SHP77 treated with DMSO at 0.1 percent for 48 hours (cell line): ENCODE results near the gene XPOT.
"Not testable (repeated sequence)": the region's sequence is repeated elsewhere in the genome, so short reads cannot be mapped to it uniquely, and the experiment has no call there.

Source experiments
- DNase-seq: peaks from one replicate; lab custom pipeline; 2025; lab: John Stamatoyannopoulos, UW

The XPOT gene, protein sequence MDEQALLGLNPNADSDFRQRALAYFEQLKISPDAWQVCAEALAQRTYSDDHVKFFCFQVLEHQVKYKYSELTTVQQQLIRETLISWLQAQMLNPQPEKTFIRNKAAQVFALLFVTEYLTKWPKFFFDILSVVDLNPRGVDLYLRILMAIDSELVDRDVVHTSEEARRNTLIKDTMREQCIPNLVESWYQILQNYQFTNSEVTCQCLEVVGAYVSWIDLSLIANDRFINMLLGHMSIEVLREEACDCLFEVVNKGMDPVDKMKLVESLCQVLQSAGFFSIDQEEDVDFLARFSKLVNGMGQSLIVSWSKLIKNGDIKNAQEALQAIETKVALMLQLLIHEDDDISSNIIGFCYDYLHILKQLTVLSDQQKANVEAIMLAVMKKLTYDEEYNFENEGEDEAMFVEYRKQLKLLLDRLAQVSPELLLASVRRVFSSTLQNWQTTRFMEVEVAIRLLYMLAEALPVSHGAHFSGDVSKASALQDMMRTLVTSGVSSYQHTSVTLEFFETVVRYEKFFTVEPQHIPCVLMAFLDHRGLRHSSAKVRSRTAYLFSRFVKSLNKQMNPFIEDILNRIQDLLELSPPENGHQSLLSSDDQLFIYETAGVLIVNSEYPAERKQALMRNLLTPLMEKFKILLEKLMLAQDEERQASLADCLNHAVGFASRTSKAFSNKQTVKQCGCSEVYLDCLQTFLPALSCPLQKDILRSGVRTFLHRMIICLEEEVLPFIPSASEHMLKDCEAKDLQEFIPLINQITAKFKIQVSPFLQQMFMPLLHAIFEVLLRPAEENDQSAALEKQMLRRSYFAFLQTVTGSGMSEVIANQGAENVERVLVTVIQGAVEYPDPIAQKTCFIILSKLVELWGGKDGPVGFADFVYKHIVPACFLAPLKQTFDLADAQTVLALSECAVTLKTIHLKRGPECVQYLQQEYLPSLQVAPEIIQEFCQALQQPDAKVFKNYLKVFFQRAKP

DNA sequence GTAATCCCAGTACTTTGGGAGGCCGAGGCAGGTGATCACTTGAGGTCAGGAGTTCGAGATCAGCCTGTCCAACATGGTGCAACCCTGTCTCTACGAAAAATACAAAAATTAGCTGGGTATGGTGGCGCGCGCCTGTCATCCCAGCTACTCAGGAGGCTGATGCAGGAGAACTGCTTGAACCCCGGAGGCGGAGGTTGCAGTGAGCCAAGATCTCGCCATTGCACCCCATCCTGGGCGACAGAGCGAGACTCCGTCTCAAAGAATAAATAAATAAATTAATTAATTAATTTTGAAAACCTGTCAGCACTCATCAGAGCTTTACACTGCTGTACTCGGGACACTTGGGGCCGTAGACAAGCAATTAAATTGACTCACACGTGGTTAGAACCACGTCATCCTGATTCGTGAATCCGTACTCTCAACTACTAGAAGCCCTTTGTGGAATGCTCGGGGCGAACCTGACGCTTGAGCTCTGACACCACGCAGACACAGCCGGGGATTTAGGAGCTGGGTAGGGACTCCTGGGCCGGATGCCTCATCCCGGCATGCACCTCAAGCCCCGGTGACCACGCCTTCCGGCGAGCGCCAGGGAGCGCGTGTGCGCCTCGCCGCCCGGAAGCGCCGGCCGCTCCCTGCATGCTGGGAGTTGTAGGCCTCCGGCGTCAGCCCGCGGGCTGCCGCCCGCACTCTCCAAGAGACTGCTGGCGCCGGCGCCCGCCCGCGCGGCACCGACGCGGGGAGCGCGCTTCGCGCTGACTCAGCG lies at the start of gene XPOT:
XPOT (plus strand) TSS at position 686 of the 763 bp plus-strand sequence. CDS start 5,644 bp downstream, outside the sequence.
- DNase-seq = peak; percentile 78

DNA sequence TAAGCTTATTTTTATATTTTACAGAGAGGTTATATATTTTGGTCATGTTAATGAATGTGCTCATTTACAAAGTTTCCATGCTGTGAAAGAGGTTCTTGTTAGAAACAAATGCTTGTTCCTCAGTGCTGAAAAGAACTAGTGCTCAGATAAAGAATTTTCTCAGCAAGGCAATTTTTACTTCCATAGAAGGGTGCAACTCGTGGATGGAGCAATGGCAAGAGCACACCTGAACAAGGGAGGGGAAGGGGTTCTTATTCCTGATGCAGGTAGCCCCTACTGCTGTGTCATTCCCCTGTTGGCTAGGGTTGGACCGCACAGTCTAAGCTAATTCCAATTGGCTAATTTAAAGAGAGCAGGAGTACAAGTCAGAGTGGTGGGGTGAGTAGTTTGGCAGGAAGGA lies 48.0 kb upstream of the XPOT start:
- DNase-seq = not testable (repeated sequence)

DNA sequence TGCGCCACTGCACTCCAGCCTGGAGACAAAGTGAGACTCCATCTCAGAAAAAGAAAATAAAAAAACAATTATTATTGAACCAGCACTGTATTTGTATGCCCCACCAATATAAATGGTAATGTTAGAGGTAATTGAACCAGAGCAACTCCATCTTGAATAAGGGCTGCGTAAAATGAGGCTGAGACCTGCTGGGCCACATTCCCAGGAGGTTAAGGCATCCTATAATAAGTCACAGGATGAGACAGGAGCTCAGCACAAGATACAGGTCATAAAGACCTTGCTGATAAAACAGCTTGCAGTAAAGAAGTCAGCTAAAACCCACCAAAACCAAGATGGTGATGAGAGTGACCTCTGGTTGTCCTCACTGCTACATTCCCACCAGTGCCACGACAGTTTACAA lies 43.0 kb upstream of the XPOT start:
- DNase-seq = not testable (repeated sequence)

DNA sequence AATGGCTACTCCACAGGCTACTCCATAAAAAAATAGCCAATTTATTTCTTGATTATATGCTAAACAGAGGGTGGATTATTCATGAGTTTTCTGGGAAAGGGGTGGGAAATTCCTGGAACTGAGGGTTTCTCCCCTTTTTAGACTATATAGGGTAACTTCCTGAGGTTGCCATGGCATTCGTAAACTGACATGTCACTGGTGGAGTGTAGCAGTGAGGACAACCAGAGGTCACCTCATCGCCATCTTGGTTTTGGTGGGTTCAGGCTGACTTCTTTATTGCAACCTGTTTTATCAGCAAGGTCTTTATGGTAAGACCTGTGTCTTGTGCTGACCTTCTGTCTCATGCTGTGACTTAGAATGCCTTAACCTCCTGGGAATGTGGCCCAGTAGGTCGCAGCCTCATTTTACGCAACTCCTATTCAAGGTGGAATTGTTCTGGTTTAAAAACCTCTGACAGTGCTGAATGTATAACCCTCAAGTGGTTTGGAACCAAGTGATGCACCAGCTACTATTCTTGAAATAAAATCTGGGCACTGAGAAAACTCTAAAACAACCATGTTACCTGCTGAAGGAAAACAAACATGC lies 41.4 kb upstream of the XPOT start:
- DNase-seq = no peak

DNA sequence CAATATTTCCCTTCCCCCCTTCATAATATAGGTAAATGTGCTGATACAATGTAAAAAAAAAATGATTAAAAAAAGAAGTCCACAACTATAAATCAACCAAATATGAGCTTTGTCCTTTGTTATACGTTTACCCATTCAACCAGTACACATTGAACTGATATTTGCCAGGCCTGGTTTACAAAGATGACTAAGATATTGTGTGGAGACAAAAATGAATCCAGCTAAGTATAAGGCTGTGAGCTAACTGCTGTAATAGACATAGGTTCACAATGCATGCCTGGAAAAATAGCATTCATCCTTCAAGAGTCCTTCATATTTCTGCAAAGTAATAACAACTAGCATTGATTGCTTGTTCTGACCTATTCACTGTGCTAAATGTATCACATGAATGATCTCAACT lies 20.5 kb upstream of the XPOT start:
- DNase-seq = no peak

DNA sequence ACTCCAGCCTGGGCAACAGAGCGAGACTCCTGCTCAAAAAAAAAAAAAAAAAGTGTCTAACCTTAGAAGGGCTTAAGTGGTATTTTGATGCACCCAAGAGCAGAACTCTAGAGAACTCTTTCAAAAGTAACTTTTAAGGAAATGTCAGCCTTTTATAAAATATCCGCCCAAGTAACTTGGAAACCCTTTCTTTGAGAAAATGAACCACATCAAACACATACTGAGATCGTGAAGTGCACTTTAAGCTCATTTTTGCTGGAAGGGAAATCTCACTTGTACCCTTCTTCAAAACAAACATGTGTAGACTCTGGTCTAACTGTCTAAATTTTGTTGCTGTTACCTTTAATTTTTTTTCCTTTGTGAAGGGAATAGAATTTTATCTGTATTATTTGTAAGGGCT lies 19.2 kb upstream of the XPOT start:
- no peak for DNase-seq

DNA sequence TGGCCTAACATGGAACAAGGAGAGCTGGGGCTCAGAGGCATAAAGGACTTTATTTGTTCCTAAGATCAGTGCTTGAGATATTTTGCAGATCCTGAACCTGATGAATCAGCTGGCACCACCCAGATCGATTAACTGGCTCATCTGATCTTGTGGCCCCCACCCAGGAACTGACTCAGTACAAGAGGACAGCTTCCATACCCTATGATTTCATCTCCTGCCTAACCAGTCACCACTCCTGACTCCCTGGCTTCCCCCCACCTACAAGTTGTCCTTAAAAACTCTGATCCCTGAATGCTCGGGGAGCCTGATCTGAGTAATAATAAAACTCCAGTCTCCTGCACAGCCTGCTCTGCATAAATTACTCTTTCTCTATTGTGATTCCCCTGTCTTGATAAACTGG lies 18.7 kb upstream of the XPOT start:
- DNase-seq = no peak

DNA sequence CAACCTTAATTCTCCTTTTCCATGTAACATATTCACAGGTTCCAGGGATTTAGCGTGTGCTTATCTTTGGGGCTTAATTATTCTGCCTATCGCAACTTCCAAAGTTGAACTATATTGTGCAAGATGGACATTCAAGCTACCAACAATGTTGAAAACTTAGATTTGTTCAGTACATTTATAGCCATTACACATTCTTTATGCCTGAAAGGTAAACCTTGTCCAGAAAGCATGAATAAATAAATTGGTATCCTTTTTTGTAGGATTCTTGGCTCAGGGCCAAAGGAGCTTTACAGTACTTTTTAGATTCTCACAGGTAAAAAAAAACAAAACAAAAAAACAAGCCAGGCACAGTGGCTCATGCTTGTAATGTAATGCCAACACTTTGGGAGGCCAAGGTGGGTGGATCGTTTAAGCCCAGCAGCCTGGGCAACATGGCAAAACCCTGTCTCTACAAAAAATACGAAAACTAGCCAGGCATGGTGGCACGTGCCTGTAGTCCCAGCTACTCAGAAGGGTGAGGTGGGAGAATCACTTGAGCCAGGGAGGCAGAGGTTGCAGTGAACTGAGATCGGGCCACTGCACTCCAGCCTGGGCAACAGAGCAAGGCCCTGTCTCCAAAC lies 16.9 kb upstream of the XPOT start:
- no peak for DNase-seq

DNA sequence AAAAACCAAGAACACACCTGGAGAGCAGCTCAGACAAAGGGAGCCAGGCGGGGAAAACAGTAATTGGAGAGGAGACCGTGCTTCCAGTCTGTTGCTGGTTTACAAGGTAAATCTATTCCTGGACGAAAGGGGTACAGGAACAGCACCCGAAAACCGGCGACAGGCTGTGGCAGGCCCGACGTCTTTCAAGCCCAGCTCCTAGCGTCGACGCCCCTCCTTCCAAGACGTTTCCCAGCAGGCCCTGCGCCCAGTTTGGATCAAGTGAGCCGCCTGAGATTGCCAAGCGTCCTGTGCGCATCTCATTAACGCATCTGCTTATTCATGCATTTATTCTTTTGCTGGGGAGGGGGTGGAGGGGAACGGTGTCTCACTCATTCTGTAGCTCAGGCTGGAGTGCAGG lies 15.0 kb upstream of the XPOT start:
- no peak for DNase-seq

DNA sequence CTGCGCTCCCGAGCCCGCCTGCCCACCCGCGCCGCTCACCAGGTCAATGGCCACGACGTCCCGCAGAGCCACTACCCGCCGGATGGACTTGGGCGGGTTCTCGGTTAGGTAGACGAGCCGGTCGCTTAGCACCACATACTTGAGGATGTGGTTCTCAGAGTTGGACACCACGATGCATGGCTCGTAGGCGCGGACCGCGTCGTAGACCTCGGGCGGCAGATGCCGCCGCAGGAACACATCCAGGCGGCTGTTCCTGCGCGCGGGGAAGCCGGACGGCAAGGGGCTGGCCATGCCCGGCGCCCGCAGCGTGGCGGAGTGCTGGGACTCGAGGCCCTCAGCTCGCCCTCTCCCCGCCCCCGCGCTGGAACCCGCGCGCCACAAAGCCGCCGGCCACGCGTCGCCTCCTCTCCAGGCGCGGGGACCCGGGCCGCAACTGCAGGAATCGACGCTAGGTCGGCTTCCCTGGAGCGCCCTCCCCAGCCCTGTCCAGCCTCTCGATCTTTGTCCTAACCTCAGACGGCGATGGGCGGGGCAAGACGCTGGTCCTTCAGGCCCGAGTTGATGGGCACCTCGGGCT lies 13.8 kb upstream of the XPOT start, which contains the start of gene C12orf56:
C12orf56 (minus strand) TSS at position 484 of the 577 bp plus-strand sequence; CDS start at position 291, 193 bp downstream.
- no peak for DNase-seq

DNA sequence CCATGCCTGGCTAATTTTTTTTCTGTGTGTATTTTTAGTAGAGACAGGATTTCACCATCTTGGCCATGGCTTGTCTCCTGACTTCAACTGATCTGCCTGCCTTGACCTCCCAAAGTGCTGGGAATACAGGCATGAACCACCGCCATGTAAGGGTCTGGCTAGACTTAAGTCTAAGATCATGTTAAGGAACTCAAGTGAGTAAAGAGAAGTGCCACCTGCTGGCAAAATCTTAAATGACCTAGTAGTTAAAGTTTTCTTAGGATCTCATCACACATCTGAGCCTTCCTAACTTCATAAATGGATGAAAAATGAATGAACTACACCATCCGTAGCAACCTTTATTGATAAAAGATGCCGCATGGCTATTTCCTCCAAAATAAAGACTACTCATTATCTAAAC lies 12.0 kb upstream of the XPOT start:
- DNase-seq = no peak

DNA sequence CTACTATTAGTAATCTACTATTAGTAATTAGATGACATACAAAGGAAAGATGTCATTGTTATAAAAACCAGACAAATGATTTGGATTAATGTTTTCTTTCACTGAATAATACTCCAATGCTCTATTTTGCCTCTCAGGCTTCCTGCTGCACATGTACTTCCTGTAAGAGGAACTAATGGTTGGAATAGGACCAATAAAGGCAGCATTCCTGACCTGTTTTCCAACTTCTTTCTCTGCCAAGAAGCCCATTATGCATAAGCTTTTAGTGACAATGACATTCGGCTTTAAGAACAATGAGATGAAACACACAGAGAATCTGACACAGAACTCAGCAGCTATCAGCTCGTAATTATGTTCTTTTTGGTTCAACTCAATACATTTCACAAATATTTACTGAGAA lies 8.5 kb upstream of the XPOT start:
- DNase-seq = no peak

DNA sequence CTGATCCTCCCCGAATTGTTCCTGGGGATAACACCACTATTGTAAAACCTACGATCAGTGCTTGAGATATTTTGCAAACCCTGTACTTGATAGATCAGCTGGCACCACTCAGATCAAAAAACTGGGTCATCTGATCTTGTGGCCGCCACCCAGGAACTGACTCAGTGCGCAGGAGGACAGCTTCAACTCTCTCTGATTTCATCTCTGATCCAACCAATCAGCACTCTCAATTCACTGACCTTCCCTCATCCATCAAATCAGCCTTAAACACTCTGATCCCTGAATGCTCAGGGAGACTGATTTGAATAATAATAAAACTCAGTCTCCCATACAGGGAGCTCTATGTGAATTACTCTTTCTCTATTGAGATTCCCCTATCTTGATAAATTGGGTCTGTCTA lies 4.2 kb upstream of the XPOT start:
- no peak for DNase-seq

DNA sequence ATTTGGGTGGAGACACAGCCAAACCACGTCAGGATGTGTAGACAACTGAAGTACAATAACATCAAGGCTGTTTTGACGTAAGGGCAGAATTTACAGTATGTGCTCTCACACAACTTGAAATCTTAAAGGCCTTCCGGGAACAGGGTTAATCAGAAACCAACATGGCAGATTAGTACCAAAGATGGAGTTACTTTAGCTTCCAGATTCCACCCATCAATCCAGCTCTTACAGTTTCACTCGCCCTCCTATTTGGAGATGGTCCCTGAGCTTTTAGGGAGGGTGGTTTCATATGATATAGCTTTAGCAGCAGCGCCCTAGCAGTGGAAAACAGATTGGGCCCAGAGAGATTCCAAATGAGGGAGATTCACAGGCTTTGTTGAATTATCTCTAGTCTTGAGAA lies 2.0 kb upstream of the XPOT start:
- no peak for DNase-seq

DNA sequence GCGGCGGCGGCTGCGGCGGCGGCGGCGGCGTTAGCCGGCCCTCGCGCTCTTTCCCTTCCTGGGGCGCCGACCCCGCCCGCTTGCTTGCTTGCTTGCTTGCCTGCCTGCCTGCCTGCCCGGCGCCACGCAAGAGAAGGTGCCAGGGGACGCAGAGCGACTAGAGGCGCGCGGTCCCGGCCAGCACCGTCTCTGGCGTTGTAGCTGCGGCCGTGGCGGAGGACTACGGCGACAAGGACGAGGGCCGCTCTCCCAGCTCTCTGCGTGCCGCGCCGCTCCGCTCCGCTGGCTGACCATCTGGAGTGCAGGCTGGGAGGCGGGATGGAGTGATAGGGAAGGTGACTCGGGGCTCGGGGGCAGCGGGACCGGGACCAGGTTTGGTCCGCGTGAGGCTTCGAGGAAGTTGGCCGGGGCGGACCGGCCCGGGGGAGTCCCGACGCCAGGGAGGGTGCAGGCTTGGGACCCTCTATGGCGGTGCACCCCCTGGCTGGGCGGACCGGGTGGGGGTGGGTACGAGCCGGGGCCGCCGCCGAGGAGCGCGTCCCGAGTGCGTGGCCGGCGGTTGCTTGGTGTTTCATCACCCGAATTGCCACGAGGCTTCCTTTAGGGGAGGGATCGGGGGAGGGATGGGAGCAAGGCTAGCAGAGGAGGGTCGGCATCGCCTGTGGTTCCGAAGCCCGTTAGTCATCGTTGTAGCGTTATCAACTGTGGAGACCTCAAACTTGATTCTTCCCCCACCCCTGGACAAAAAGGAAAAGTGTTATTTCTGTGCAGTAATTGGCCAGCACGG lies 471 bp downstream of the XPOT start:
- no peak for DNase-seq

DNA sequence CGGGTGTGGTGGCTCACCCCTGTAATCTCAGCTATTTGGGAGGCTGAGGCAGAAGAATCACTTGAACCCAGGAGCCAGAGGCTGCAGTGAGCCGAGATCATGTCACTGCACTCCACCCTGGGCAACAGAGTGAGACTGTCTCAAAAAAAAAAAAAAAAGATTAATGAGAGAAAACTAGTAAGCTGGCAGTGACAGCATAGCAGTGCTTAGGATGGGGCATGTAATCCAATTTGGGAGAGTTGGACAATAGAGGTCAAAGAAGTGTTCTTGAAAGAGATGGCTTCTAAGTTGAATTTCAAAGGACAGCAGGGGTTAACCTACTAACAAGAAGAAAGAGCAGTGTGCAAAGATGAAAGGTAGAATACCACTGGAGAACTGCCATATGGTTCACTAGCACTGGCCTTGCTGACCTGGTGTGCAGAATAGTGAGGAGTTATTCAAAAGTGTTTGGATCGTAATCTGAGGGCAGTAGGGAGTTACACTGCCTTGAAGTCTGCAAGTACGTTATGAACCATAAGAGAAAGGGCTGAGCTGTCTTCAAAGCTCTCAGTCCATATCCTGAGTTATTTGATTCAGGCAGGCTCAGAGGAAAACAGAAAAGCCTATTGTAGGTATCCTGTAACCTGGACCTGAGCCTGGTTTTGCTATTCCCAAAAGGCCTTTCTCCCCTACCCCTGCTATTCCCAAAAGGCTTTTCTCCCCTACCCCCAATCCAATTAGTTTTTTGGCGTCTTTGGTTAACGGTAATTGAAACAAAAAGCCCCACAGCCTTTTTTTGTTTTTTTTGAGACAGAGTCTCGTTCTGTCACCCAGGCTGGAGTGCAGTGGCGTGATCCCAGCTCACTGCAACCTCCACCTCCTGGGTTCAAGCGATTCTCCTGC lies 3.4 kb downstream of the XPOT start:
- no peak for DNase-seq

DNA sequence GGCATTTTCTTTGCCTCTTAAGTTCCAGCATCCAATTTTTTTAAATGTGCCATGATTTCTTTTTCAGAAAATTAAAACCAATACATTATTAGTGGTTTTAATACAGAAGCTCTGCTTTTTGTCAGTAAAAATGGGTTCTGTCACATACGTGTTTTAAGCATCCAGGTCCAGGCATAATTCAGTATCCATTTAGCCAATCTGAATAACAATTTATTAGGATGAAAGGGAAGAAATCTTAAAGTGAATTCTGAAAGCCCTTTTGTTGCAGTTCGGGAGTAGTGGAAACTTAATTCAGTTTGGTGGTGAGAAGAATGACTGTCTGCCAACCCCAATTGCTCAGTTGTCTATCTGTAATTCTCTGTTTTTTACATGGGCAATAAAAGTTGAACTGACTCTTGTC lies 7.2 kb downstream of the XPOT start:
- no peak for DNase-seq

DNA sequence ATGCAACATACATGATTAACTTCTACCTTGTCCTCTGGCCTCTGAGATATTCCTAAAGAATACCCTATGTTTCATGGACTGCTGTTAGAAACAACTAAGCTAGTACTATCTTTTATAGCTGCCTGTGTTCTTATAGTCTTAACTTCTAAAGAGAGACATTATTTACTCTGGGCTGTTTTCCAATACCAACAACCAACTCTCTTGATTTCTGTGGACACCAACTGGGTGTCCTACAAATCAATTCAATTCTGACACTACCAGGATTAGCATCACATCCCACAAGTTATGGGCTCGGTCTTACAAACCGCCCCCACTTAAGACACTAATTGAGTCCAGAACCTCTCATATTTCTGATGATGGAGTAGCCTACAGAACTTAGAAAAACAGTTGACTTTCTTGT lies 8.3 kb downstream of the XPOT start:
- no peak for DNase-seq

DNA sequence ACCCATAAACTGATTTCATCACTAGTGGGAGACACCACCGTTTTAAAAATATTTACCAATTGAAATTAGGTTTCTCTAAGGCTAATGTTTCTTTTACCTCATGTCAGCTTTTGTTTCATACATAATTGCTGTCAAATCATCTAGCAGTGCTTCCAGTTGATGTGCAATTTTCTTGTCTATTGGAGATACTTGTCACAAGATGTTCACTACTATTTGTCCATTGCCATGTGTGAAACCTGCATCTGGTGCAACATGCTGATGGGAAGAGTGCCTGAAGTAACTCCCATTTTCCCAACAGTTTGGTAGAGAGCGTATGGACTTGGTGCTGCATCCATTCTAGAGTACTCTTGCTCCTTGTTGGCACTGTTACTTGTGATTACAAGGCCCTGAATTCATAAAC lies 9.7 kb downstream of the XPOT start:
- DNase-seq = no peak
